GM20431 (cell line): ENCODE measurements around the gene IGFBP2.

Source experiments
- in situ Hi-C: fragments of 300-500 bp; cut with MseI, MboI; formaldehyde crosslinking; loops from one replicate; pipeline ENCODE4 v1.15.0; 2020; ENCODE audit warnings: low sequenced_read_pairs; ENCODE audit not compliant: unreplicated experiment

Gene IGFBP2

GRCh38 chr2:216678813-216679657 is 45.8 kb downstream of the IGFBP2 start:
- in situ Hi-C loops = loop anchor here (25.0 kb wide), 1 partner anchor 1033 kb away; no protein-coding TSS in a partner anchor

DNA sequence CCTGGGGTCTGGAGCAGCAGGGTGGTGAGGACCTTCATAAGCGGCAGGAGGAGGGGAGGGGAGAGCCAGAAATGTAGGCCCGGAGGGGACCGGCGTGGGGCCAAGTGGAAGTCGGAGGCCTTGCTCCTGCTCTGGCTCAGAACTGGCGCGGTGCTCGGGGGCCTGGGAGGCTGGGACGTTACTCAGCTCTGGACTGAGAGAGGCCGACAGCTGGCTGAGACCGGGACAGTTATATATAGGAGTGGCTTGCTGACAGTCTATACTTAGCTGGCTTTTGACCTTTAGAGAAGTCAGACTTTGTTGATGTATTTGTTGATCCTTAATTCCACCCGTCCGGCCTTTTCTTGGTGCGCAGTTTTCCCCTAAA is 46.4 kb downstream of the IGFBP2 start:
- in situ Hi-C loops = loop anchor here (25.0 kb wide), 1 partner anchor 1033 kb away; no protein-coding TSS in a partner anchor

DNA sequence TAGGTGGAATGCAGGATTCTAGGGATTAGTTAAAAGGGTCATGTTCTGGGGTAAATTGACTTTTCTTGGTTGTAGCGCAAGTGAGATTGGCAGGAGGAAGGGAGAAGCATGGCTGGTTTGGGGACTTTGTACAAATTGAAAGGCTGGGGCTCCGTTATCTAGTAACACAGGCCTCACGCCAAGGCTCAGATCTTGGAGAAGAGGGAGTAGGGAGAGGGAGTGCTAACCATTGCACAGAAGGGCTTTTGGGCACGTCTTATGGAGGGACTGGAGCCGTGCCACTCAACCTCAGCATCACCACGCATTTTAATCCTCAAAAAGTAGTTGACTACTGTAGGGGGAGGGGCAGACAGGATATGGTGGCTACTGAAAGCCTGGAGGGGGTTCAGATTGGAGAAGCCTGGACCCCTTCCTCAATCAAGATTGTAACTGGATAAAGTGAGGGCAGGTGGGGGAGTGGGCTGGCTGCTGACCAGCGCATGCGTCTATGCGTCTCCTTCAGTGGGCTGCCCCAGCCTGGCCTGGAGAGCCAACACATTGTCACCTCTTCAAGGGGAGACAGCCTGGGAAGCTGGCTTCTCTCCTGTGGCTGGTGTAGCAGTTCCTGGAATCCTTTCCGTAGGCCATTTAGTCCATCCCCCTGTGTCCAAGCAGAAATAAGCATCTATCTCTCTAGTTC is 47.9 kb downstream of the IGFBP2 start:
- in situ Hi-C loops = loop anchor here (25.0 kb wide), 1 partner anchor 1031 kb away; no protein-coding TSS in a partner anchor

GRCh38 chr2:216681683-216682082 is 48.5 kb downstream of the IGFBP2 start:
- in situ Hi-C loops = loop anchor here (25.0 kb wide), 1 partner anchor 1031 kb away; no protein-coding TSS in a partner anchor

DNA sequence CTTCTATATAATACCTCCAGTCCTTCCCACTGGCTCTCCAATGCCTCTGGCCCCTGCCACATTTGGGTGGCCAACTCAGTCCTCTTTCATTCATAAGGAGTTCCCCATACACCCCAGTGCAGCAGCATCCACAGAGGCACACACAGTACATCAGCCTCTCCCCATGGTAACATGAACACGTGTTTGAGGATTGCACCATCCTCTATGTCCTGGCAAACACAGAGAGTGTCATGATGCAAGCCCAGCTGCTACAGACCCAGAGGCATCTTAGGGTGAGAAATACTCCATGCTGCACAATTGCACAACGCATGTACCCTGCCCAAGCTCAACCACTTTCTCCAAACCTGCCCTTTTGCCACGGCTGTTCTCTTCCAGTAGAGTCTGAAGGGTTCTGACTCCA is 50.6 kb downstream of the IGFBP2 start:
- in situ Hi-C loops = loop anchor here (25.0 kb wide), 1 partner anchor 1028 kb away; no protein-coding TSS in a partner anchor

DNA sequence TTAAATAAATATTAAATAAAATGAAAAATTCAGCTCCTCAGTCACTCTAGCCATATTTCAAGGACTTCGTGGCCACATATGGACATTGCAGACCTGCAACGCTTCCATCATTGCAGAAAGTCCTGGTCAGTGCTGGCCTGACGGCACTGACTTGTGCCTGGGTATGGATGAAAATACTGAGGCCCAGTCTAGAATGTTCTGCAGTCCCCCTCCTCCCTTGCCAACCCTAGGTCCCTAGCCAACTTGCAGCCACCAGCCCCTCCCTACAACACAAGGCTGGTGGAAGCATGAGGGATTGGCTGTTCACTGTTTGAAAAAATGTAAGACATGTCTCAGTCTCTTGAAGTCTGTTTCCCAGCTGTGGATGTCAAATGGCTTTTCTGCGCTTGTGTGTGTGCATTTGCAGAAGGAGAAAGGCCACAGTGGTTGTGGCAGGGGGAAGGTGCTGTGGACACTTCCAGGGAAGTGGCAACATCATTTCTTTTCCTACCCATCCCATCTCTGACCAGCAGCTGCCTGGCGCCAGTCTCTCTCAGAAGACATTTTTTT is 52.2 kb downstream of the IGFBP2 start:
- in situ Hi-C loops = loop anchor here (25.0 kb wide), 1 partner anchor 1027 kb away; no protein-coding TSS in a partner anchor

DNA sequence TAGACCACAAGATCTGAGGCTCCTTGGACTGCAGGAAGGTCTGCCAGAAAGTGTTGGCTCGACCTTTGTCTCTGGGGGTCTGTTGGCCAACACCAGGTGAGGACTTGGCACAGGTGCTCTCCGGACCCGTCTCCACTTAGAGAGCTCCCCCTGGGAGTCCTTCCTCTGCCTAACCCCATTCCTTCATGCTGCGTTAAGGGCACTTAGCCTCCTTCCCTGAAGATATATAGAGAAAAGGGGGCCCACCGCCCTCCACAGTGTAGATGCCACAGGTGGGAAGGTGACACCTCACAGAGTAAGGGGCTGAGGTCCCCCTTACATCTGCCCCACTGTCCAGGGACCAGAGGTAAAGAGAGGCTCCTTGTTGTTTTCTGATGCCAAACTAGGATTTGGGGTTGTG is 53.9 kb downstream of the IGFBP2 start:
- in situ Hi-C loops = loop anchor here (25.0 kb wide), 1 partner anchor 1025 kb away; no protein-coding TSS in a partner anchor

GRCh38 chr2:216687646-216688045 is 54.4 kb downstream of the IGFBP2 start:
- in situ Hi-C loops = loop anchor here (25.0 kb wide), 1 partner anchor 1025 kb away; no protein-coding TSS in a partner anchor

- in situ Hi-C loops = loop anchor here (25.0 kb wide), 1 partner anchor 1023 kb away; no protein-coding TSS in a partner anchor
Measured at GRCh38 chr2:216688731-216689340, 55.6 kb downstream of the IGFBP2 start.

- in situ Hi-C loops = loop anchor here (25.0 kb wide), 1 partner anchor 1023 kb away; no protein-coding TSS in a partner anchor
Measured at GRCh38 chr2:216689397-216689796, 56.2 kb downstream of the IGFBP2 start.

- in situ Hi-C loops = loop anchor here (10.0 to 25.0 kb wide), 2 partner anchors 834 to 1022 kb away; no protein-coding TSS in a partner anchor
Measured at GRCh38 chr2:216690456-216690852, 57.2 kb downstream of the IGFBP2 start.

DNA sequence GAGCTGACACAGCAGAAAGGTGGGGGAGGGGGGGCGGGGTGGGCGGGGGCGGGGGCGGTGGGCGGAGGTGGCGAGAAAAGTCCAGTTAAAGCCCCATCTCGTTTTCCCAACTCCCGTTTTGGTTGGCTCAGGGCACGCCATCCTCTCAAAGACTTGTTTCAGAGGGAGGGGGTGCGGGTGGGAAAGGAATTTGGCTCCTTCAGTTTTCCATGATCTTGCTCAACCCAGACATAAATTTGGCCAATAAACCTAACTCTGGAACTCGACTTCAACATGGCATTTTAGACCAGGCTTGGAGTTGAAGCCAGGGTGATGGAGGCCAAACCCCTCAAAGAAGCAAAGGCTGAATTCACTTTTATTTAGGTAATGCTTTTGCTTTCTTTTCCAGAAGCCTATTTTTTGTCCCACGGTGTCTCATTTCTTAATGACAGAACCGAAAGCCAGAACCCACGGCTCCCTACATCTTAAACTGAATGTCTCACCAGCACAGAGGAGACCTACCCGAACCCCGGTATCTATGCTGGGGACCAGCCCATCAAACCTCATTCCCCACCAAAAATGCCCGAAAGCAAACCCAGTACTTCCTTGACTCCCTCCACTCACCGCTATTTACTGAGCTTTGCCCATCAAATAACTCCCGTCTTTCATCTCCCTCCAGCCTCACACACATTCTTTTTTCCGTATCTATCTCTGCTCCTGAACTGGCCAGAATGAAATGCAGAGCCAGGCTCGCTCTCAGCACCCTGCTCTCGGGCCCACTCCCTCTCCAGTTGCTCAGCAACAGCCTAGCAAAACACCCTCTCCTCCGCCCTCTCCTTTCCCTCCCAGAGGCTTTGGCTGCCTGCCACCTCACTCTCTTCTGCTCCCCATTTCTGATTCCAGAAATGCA is 57.9 kb downstream of the IGFBP2 start:
- in situ Hi-C loops = loop anchor here (10.0 to 25.0 kb wide), 2 partner anchors 834 to 1021 kb away; no protein-coding TSS in a partner anchor

DNA sequence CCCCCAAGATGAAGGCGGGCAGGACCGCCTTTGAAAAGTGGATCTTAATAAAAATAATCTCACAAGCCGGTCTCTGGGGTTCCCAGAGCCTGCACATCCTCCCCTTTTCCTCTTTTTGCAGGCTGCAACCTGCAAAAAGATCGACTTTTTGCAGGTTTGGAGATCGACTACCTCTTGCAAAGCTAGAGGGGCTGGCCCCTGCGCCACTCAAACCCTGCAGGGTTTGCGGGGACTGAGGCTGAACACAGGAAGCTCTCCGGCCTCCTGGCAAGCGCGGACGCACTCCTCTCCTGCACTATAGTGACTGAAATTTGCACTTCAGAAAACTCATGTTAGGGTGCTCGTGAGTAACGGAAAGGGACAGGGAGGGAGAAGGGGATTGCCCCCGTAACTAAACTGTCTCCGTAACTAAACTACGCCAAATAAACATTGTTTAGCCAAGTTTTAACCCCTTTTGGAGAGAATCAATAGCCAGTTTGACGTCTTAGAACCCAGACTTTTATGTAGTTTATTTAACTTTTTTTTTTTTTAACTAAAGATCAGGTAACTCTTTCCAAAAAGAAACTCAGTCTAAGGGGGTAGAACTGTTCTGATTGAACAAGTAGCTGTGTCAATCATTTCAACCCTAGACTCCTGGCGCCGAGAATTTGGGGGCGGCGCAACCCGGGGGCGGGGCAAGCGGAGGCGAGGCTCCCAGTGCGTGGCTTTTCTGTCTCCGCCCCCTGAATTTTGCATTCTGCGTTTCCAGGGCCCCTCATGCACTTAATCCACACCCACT is 59.6 kb downstream of the IGFBP2 start:
- in situ Hi-C loops = loop anchor here (10.0 to 25.0 kb wide), 2 partner anchors 832 to 1019 kb away; no protein-coding TSS in a partner anchor

DNA sequence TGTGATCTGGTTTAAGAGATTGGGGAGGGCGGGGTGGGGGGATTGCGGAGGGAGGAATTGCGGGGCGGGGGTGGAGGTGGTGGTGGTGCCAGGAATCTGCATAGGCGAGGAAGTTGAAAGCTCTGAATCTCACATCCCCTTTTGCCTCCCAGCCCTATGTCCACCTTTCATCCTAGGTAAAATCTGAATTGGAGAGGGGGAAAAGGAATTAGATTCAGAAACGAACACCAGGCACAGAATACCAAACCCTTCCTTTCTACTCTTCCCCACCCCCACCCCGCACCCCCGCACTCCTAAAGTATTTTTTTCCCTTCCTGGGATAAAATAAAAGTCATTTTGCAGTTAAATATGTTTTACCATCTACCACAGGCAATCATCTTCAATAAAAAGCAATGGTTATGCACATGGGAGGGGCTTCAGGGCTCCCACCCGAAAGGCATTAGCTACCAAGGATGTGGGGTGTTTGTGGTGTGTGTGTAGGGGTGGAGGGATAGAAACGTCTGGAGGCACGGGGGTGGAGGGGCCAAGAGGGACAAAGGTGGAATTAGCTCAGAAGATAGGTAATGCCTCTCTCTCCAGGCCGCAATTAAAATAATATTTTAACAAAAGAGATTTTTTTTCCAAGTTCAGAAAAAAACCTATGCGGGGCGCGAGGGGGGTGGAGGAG is 60.3 kb downstream of the IGFBP2 start:
- in situ Hi-C loops = loop anchor here (10.0 to 25.0 kb wide), 2 partner anchors 831 to 1019 kb away; no protein-coding TSS in a partner anchor

DNA sequence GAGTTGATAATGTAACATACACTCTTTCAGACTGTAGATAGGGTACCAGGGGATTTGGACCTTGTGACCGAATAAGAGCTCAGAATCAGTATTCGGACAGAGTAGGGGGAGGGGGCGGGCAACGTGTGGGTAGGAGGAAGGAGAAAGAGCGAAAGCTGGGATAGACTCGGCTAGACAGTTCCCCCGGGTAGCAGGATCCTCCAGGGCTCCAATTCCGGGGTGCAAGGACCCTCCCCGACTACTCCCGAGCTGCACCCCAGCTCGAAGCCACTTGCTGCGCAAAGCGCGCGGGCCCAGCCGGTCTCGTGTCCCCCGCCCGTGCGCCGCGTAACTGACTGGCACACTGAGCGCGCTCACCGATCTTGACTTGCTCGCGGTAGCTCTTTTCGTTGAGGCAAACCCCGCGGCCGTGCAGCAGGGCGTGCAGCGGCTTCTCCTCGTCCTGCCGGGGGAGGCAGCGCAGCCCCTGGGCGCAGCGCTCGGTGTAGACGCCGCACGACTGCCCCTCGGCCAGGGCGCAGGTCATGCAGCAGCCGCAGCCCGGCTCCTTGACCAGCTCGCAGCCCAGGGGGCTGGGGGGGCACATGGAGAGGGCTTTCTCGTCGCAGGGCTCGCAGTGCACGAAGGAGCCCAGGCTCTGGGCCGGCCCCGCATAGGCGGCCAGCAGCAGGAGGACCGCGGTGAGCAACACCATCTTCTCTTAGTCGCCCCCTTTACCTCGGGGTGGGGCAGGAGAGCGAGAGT is 61.0 kb downstream of the IGFBP2 start:
- in situ Hi-C loops = loop anchor here (10.0 to 25.0 kb wide), 2 partner anchors 831 to 1018 kb away; no protein-coding TSS in a partner anchor

DNA sequence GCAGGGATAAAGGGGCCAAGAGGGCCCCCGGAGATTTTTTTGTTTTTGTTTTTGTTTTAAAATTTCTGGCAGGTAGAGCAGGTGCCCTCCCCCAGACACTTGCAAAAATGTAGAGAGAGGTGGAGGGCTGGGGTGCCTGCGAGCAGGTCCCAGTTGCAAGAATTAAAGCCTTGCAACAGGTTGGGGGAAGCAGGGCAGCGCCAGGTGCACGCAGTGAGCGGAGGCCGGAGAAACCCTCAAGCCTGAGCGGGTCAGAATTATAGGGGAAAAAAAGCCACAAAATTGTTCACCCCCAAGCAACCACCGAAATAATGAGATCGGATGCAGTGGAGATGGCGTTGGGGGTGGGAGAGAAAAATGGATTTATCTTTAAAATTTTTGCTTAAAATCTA is 61.6 kb downstream of the IGFBP2 start:
- in situ Hi-C loops = loop anchor here (10.0 to 25.0 kb wide), 2 partner anchors 830 to 1017 kb away; no protein-coding TSS in a partner anchor
